HEK293T (cell line): ENCODE data around the gene NADSYN1.

Experiments used
- CTCF ChIA-PET: fragments of 350-600 bp; formaldehyde crosslinking; extraction: SDS; loops from one replicate; lab custom pipeline; 2021; ENCODE audit warnings: antibody characterized with exemption, inconsistent platforms; lab: Yijun Ruan, JAX
- POLR2A ChIA-PET: fragments of 350-600 bp; formaldehyde crosslinking; extraction: SDS; loops from one replicate; lab custom pipeline; 2020; ENCODE audit warnings: antibody characterized with exemption, inconsistent platforms; lab: Yijun Ruan, JAX
- DNase-seq: peaks from one replicate; pipeline ENCODE4 v3.0.0; 2012; ENCODE audit warnings: mixed read lengths; ENCODE audit errors: extremely low spot score
- ARNT ChIP-seq: fragments of 450-650 bp; IDR thresholded peaks from 2 replicates; pipeline ENCODE4 v1.6.1; 2017; ENCODE audit warnings: mild to moderate bottlenecking
- BHLHE40 ChIP-seq: fragments of 450-650 bp; IDR thresholded peaks from 2 replicates; pipeline ENCODE4 v1.6.1; 2016; ENCODE audit warnings: mild to moderate bottlenecking, moderate library complexity, borderline replicate concordance
- CTBP1 ChIP-seq: fragments of 450-650 bp; IDR thresholded peaks from 2 replicates; pipeline ENCODE4 v1.6.1; 2016; ENCODE audit warnings: borderline replicate concordance
- ELF4 ChIP-seq: fragments of 450-650 bp; IDR thresholded peaks from 2 replicates; pipeline ENCODE4 v1.6.1; 2017; ENCODE audit warnings: antibody characterized with exemption
- FOXA1 ChIP-seq: fragments of 450-650 bp; IDR thresholded peaks from 2 replicates; pipeline ENCODE4 v1.6.1; 2016; ENCODE audit warnings: mild to moderate bottlenecking
- FOXK2 ChIP-seq: fragments of 450-650 bp; IDR thresholded peaks from 2 replicates; pipeline ENCODE4 v1.6.1; 2016; ENCODE audit warnings: mild to moderate bottlenecking
- FOXM1 ChIP-seq: fragments of 450-650 bp; IDR thresholded peaks from 2 replicates; pipeline ENCODE4 v1.6.1; 2017; ENCODE audit warnings: mild to moderate bottlenecking, borderline replicate concordance
- HDGF ChIP-seq: fragments of 450-650 bp; IDR thresholded peaks from 2 replicates; pipeline ENCODE4 v1.6.1; 2017; ENCODE audit warnings: antibody characterized with exemption, borderline replicate concordance
- L3MBTL2 ChIP-seq: fragments of 450-650 bp; conservative IDR thresholded peaks from 2 replicates; pipeline ENCODE4 v1.6.1; 2016; ENCODE audit warnings: mild to moderate bottlenecking
- LEF1 ChIP-seq: fragments of 450-650 bp; IDR thresholded peaks from 2 replicates; pipeline ENCODE4 v1.6.1; 2017; ENCODE audit warnings: mild to moderate bottlenecking, borderline replicate concordance
- NFRKB ChIP-seq: fragments of 450-650 bp; IDR thresholded peaks from 2 replicates; pipeline ENCODE4 v1.6.1; 2016; ENCODE audit warnings: mild to moderate bottlenecking, moderate library complexity
- SP1 ChIP-seq: fragments of 450-650 bp; IDR thresholded peaks from 2 replicates; pipeline ENCODE4 v1.6.1; 2017
- SUZ12 ChIP-seq: fragments of 450-650 bp; IDR thresholded peaks from 2 replicates; pipeline ENCODE4 v1.6.1; 2016; ENCODE audit warnings: mild to moderate bottlenecking
- TARDBP ChIP-seq: fragments of 450-650 bp; IDR thresholded peaks from 2 replicates; pipeline ENCODE4 v1.6.1; 2016
- ZNF384 ChIP-seq: fragments of 450-650 bp; IDR thresholded peaks from 2 replicates; pipeline ENCODE4 v1.6.1; 2016
- TF ChIP-seq, protein P1 (sequence below): fragments of 450-650 bp; IDR thresholded peaks from 2 replicates; pipeline ENCODE4 v1.6.1; 2016

The NADSYN1 gene

DNA sequence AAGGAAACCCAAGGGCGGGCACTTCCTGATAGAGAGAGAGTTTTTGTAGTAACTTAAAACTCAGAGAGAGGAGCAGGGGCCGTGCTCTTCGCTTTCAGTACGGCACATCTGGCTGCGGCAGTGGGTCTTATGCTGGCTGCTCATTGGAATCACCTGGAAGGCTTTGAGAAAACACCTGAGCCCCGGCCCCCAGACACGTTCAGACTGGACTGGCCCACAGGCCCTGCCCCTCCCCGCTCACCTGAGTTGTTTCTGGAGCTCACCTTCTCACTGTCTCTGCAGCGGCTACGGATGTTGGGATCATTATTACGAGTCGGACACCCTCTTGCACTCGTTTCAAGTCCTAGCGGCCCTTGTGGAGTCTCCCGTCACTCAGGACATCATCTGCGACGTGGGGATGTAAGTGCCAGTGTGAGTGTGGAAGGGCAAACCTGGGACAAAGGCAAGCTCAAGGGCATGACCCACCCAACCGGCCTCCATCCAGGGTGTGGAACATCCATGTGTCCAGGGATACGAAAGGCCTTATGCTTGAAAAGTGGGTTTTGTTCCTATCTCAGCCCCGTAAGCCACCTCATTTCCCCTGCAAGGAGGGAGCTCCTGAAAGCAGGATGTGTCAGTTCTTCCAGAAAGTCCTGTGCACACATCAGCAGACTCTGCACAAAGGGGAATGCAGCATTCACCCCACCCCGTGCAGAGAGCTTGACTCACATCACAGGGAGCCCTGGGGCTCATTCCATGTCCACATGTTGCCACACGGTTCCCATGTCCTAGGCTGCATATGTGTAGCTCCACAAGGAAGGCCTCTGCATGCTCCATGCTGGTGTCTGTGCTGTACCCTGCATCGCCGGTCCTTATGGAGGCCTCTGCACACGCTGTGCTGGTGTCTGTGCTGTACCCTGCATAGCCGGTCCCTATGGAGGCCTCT lies 5.4 kb downstream of the NADSYN1 start:
- no peak for TF ChIP-seq FOXA1
- TF ChIP-seq TARDBP, result no peak
- no peak for TF ChIP-seq HDGF
- no peak for TF ChIP-seq ZNF384
- TF ChIP-seq NFRKB, result no peak
- no peak for TF ChIP-seq SP1
- TF ChIP-seq, protein P1, sequence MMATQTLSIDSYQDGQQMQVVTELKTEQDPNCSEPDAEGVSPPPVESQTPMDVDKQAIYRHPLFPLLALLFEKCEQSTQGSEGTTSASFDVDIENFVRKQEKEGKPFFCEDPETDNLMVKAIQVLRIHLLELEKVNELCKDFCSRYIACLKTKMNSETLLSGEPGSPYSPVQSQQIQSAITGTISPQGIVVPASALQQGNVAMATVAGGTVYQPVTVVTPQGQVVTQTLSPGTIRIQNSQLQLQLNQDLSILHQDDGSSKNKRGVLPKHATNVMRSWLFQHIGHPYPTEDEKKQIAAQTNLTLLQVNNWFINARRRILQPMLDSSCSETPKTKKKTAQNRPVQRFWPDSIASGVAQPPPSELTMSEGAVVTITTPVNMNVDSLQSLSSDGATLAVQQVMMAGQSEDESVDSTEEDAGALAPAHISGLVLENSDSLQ, result no peak
- no peak for TF ChIP-seq SUZ12
- no peak for TF ChIP-seq LEF1
- TF ChIP-seq BHLHE40, result no peak
- TF ChIP-seq CTBP1, result no peak
- ChIA-PET CTCF (no interaction called here), POLR2A (interaction anchor here (1.2 kb wide), 1 partner anchor 10 kb away, joined by 4 read pairs; the partner anchor contains the start of gene DHCR7)
- DNase-seq, result no peak

DNA sequence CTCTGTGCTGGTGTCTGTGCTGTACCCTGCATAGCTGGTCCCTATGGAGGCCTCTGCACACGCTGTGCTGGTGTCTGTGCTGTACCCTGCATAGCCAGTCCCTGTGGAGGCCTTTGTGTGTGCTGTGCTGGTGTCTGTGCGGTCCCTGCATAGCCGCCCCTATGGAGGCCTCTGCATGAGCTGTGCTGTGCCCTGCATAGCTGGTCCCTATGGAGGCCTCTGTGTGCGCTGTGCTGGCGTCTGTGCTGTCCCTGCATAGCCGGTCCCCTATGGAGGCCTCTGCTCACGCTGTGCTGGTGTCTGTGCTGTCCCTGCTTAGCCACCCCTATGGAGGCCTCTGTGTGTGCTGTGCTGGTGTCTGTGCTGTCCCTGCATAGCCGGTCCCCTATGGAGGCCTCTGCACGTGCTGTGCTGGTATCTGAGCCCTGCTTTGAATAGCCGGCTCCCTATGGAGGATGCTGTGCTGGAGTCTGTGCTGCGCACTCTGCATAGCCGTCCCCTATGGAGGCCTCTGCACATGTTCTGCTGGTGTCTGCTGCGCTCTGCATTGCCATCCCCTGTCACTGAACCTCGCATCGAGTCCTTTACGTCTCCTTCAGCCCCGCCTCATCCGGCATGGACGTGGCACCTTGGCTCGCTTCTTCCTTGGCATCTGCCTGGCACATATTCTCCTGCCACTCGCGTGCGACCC lies 6.2 kb downstream of the NADSYN1 start:
- DNase-seq, result no peak
- CTCF ChIA-PET, result no interaction called here
- TF ChIP-seq HDGF, result no peak
- TF ChIP-seq ZNF384, result no peak
- no peak for TF ChIP-seq FOXK2
- no peak for TF ChIP-seq SUZ12
- no peak for TF ChIP-seq NFRKB
- TF ChIP-seq, protein P1, result no peak
- TF ChIP-seq LEF1, result no peak
- TF ChIP-seq ARNT, result no peak
- no peak for TF ChIP-seq CTBP1
- no peak for TF ChIP-seq BHLHE40
- no peak for TF ChIP-seq TARDBP
- TF ChIP-seq FOXA1, result no peak
- no peak for TF ChIP-seq FOXM1
- no peak for TF ChIP-seq SP1
- no peak for TF ChIP-seq L3MBTL2
- TF ChIP-seq ELF4, result no peak
- POLR2A ChIA-PET, result interaction anchor here (1.2 kb wide), 1 partner anchor 10 kb away, joined by 4 read pairs; the partner anchor contains the start of gene DHCR7

DNA sequence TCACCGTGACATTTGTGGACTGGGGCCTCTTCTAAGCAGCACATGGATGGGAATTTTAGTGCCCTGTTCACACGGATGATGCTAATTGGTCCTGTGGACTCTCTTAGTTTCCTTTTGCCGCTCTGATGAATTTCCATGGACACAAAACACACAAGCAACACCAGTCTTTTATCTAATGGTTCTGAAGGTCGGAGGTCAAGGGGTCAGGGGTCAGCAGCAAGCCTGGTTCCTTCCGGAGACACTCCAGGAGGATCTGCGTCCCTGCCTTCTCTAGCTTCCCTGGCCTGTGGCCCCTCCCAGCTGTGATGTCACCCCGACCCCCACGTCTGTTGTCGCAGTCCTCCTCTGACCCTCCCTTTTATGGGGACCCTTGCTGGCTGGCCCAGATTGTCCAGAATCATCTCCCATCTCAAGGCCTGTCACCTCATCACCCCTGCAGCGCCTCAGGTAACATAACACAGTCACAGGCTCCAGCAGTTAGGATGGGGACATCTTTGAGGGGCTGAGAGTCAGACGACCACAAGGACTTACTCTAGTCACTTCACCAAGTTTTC lies 6.8 kb downstream of the NADSYN1 start:
- TF ChIP-seq CTBP1 (no peak), SP1 (no peak), NFRKB (no peak), FOXA1 (no peak), HDGF (no peak), L3MBTL2 (no peak), TARDBP (no peak), SUZ12 (no peak), ARNT (no peak), ZNF384 (no peak), FOXM1 (no peak), BHLHE40 (no peak), LEF1 (no peak), FOXK2 (no peak), ELF4 (no peak)
- TF ChIP-seq, protein P1, result no peak
- CTCF ChIA-PET, result no interaction called here
- POLR2A ChIA-PET, result no interaction called here
- no peak for DNase-seq

DNA sequence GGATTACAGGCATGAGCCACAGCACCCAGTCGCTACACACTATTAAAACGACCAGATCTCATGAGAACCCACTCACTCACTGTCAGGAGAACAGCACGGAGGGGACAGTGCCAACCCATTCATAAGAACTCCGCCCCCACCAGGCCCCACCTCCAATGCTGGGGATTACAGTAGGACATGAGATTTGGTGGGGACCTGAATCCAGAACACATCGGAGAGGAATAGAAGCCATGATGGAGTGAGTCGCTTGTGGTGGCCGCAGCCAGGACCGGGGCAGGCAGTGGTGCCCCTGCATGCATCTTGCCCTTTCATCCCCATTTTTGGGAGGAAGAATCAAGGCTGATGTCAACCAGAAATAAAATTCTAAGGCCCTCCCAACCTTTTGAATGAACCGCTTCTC lies 8.7 kb downstream of the NADSYN1 start:
- no peak for DNase-seq
- POLR2A ChIA-PET, result no interaction called here
- CTCF ChIA-PET, result no interaction called here
- no peak for TF ChIP-seq CTBP1
- TF ChIP-seq HDGF, result no peak
- TF ChIP-seq SP1, result no peak
- no peak for TF ChIP-seq ZNF384
- TF ChIP-seq NFRKB, result no peak
- no peak for TF ChIP-seq BHLHE40
- no peak for TF ChIP-seq FOXM1
- TF ChIP-seq FOXK2, result no peak
- TF ChIP-seq FOXA1, result no peak
- TF ChIP-seq, protein P1, result no peak
- TF ChIP-seq ELF4, result no peak
- TF ChIP-seq SUZ12, result no peak
- TF ChIP-seq ARNT, result no peak
- no peak for TF ChIP-seq L3MBTL2
